ENCODE results near the gene HEATR9. TPM values are rescaled to one million over a fixed set of nuclear protein-coding genes. Genes with fewer than 3 reads are reported as not detected.

Gene HEATR9
- polyA plus RNA-seq, 1 of the 3 experiments (the other 2 are of a cell fraction): not detected

GRCh38 chr17:35866341-35866950, 2.2 kb downstream of the HEATR9 start:
- Histone ChIP-seq H3K79me2 (ENCODE audit: insufficient read depth) (no peaks in the 10 kb centered on the region), H3K27ac (ENCODE audit: low read depth in 2 of 2, low read length in 1 of 2) (no peak overlapping the region), H2AFZ (ENCODE audit: low read depth) (no peak overlapping the region), H3K36me3 (replicated peaks in 1 of 2; ENCODE audit: control insufficient read depth in 1 of 2, insufficient read depth in 2 of 2, low read length in 1 of 2) (no peaks in the 10 kb centered on the region), H3K9ac (no peak overlapping the region), H3K4me3 (ENCODE audit: low read depth in 2 of 2, low read length in 1 of 2) (no peak overlapping the region), H3K9me2 (no peaks in the 10 kb centered on the region), H3K27me3 (ENCODE audit: insufficient read depth) (no peaks in the 10 kb centered on the region), H4K20me1 (ENCODE audit: insufficient read depth) (no peaks in the 10 kb centered on the region), H3F3A (replicated peaks; ENCODE audit: insufficient read depth) (no peaks in the 10 kb centered on the region), H3K4me1 (ENCODE audit: control insufficient read depth in 1 of 2, insufficient read depth in 2 of 2, low read depth in 1 of 2, low read length in 1 of 2) (peaks cover 0 to 3% of the 10 kb centered on the region in 2 experiments; a peak in 1 of 4 replicates), H3K4me2 (no peak overlapping the region), H3K9me3 (no peaks in the 10 kb centered on the region)
- POLR2A ChIA-PET: no interaction called here
- no peak for DNase-seq
- WGBS (ENCODE audit: low lambda C conversion rate): 85% methylated on average over 1 of the region's 1 CpG
- CTCF ChIA-PET: no interaction called here
- no peak for TF ChIP-seq FOXJ3 (CRISPR knock-in tag; IDR thresholded peaks at IDR 0.05)

DNA sequence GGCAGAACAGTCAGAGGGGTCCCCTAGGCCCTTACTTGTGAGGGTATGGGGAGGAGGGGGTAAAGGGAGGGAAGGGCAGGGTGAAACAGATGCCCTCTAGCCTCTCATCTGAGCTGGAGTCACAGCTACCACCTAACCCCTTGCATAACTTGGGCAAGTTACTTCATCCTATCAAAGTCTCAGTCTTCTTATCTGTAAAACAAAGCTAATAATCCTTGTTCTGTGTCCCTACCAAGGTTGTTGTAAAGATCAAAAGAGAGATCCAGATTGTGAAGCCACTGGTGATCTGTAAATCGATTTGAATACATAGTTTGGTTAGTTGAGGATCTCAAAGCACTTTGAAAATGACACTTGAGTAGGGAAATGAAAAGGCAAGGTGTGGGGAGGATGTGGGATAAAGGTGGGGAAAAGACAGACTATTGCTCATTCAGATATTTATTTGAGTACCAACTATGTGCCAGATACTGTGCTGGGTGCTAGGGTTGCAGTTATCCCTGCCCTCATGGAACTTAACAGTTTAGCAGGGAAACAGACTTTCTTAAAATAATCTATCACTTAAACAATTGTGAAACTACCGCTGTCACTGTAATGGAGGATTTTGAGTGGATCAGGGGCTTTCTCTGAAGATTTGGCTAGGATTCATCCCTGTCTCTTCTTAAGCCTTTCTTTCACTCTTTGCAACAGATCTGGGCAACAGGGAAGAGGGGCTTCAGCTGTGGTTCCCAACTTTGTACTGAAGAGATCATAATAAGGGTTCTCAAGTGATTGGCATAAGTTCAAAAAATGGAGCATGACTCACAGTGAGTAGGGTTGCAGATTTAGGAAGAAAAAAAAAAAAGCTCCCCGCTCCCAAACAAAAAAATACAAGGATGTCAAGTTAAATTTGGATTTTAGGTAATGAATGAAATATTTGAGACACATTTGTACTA, 3.0 kb downstream of the HEATR9 start:
- ChIA-PET CTCF (interaction anchor here (1.6 to 1.8 kb wide), 2 partner anchors 17 to 102 kb away, joined by 6 to 12 read pairs; no protein-coding TSS in a partner anchor), POLR2A (no interaction called here)
- DNase-seq: no peak

GRCh38 chr17:35864853-35865252, 3.8 kb downstream of the HEATR9 start:
- no peak for DNase-seq
- WGBS (ENCODE audit: low lambda C conversion rate): 90% methylated on average over 7 of the region's 7 CpGs
- Histone ChIP-seq H3K36me3 (replicated peaks in 1 of 2; ENCODE audit: control insufficient read depth in 1 of 2, insufficient read depth in 2 of 2, low read length in 1 of 2) (no peaks in the 10 kb centered on the region), H3K9me2 (no peaks in the 10 kb centered on the region), H3K4me3 (ENCODE audit: low read depth in 2 of 2, low read length in 1 of 2) (no peak overlapping the region), H3K27me3 (ENCODE audit: insufficient read depth) (no peaks in the 10 kb centered on the region), H3K4me2 (no peak overlapping the region), H2AFZ (ENCODE audit: low read depth) (no peak overlapping the region), H3K27ac (ENCODE audit: low read depth in 2 of 2, low read length in 1 of 2) (no peak overlapping the region), H3K4me1 (ENCODE audit: control insufficient read depth in 1 of 2, insufficient read depth in 2 of 2, low read depth in 1 of 2, low read length in 1 of 2) (peaks cover 0 to 3% of the 10 kb centered on the region in 2 experiments; a peak in 1 of 4 replicates), H3K79me2 (ENCODE audit: insufficient read depth) (no peaks in the 10 kb centered on the region), H3K9ac (no peak overlapping the region), H3K9me3 (no peaks in the 10 kb centered on the region), H3F3A (replicated peaks; ENCODE audit: insufficient read depth) (no peaks in the 10 kb centered on the region), H4K20me1 (ENCODE audit: insufficient read depth) (no peaks in the 10 kb centered on the region)
- no peak for TF ChIP-seq FOXM1 (IDR thresholded peaks at IDR 0.05; ENCODE audit: low read depth)
- no peak for TF ChIP-seq TCF12 (IDR thresholded peaks at IDR 0.05)
- no peak for TF ChIP-seq MXI1 (IDR thresholded peaks at IDR 0.05; ENCODE audit: low read depth, low read length)
- TF ChIP-seq JUND (IDR thresholded peaks at IDR 0.05): no peak
- TF ChIP-seq EZH2phosphoT487 (IDR thresholded peaks at IDR 0.05; ENCODE audit: borderline replicate concordance, low read depth): no peak
- TF ChIP-seq USF2 (IDR thresholded peaks at IDR 0.05; ENCODE audit: borderline replicate concordance, low read depth, low read length): no peak
- no peak for TF ChIP-seq SMC3 (IDR thresholded peaks at IDR 0.05; ENCODE audit: low read depth, low read length)
- CTCF ChIA-PET: interaction anchor here (1.6 to 2.8 kb wide), 3 partner anchors 16 to 284 kb away, joined by 6 to 12 read pairs (median 7); no protein-coding TSS in a partner anchor
- POLR2A ChIA-PET: no interaction called here

More for the DNA sequence above, 3.0 kb downstream of the HEATR9 start:
- Histone ChIP-seq H3F3A (replicated peaks; ENCODE audit: insufficient read depth) (no peaks in the 10 kb centered on the region), H3K27me3 (ENCODE audit: insufficient read depth) (no peaks in the 10 kb centered on the region), H3K79me2 (ENCODE audit: insufficient read depth) (no peaks in the 10 kb centered on the region), H2AFZ (ENCODE audit: low read depth) (no peak overlapping the region), H4K20me1 (ENCODE audit: insufficient read depth) (no peaks in the 10 kb centered on the region), H3K9me3 (no peaks in the 10 kb centered on the region), H3K9ac (no peak overlapping the region), H3K4me1 (ENCODE audit: control insufficient read depth in 1 of 2, insufficient read depth in 2 of 2, low read depth in 1 of 2, low read length in 1 of 2) (peaks cover 0 to 3% of the 10 kb centered on the region in 2 experiments; a peak in 1 of 4 replicates), H3K36me3 (replicated peaks in 1 of 2; ENCODE audit: control insufficient read depth in 1 of 2, insufficient read depth in 2 of 2, low read length in 1 of 2) (no peaks in the 10 kb centered on the region), H3K27ac (ENCODE audit: low read depth in 2 of 2, low read length in 1 of 2) (no peak overlapping the region), H3K4me2 (no peak overlapping the region), H3K9me2 (no peaks in the 10 kb centered on the region), H3K4me3 (ENCODE audit: low read depth in 2 of 2, low read length in 1 of 2) (no peak overlapping the region)
- WGBS (ENCODE audit: low lambda C conversion rate): 56% methylated on average over 3 of the region's 3 CpGs
- no peak for TF ChIP-seq ELF1 (IDR thresholded peaks at IDR 0.05)
- TF ChIP-seq FOSL2 (IDR thresholded peaks at IDR 0.05; ENCODE audit: borderline replicate concordance, low read depth): peak; percentile 41; the same call in 1 of the 2 replicates
